Testis (tissue), 3 donors: Measurements from ENCODE around the gene SYNPO2L. TPM values are rescaled to one million over a fixed set of nuclear protein-coding genes. Genes with fewer than 3 reads are reported as not detected.

Experiments used
- DNase-seq: peaks from one replicate; pipeline ENCODE4 v3.0.0-alpha.2; 2019
- H3K27ac ChIP-seq, 2 donors: fragments of 200-600 bp; sonication (generic); one replicate each; pipeline ENCODE4 v1.5.1; 2019
- H3K27me3 ChIP-seq: fragments of 200-600 bp; sonication (generic); one replicate; pipeline ENCODE4 v1.5.1; 2019
- H3K36me3 ChIP-seq: fragments of 200-600 bp; sonication (generic); one replicate; pipeline ENCODE4 v1.5.1; 2017; ENCODE audit warnings: low read depth; ENCODE audit errors: missing control alignments
- H3K4me1 ChIP-seq: fragments of 200-600 bp; sonication (generic); one replicate; pipeline ENCODE4 v1.5.1; 2019
- H3K4me3 ChIP-seq, 2 donors: fragments of 200-600 bp; sonication (generic); one replicate each; pipeline ENCODE4 v1.5.1; 2017 to 2019
- H3K9me3 ChIP-seq: fragments of 200-600 bp; sonication (generic); one replicate; pipeline ENCODE4 v1.5.1; 2017
- CTCF ChIP-seq, 3 experiments: fragments of 450-650 bp in 2 of 3; fragments of 200-600 bp in 1 of 3; sonication (generic) in 1 of 3; IDR thresholded peaks; one replicate each; pipeline ENCODE4 v1.5.1; 2016 to 2019; ENCODE audit warnings: antibody characterized with exemption in 3 of 3, mild to moderate bottlenecking in 2 of 3, moderate library complexity in 1 of 3
- POLR2A ChIP-seq: fragments of 450-650 bp; IDR thresholded peaks from one replicate; pipeline ENCODE4 v1.6.1; 2017; ENCODE audit warnings: antibody characterized with exemption, mild to moderate bottlenecking, moderate library complexity
- WGBS, 2 donors: methylation state at CpG; one replicate each; pipeline ENCODE4 v1.1.5; 2018; 5-methylcytosine and 5-hydroxymethylcytosine counted together
- intact Hi-C: fragments of 100-400 bp; cut with DNase I; formaldehyde crosslinking; loops from one replicate; pipeline ENCODE4 v1.15.1; 2023; ENCODE audit warnings: low total_unique reads
- polyA plus RNA-seq: library from polyadenylated mRNA; stranded (reverse); fragments of 350-450 nt; fragmentation: Illumina TruSeq; extraction: RNeasy Lipid Tissue Mini Kit (QIAGEN cat#74804); gene quantifications from one replicate; pipeline ENCODE4 v1.2.3, GENCODE V29; 2014; ENCODE audit warnings: low read depth, low replicate concordance; ENCODE audit not compliant: insufficient read depth
- total RNA-seq, 2 donors: library from RNA; depleted of rRNA; stranded (reverse); fragments of >200 nt; gene quantifications; one replicate each; pipeline ENCODE4 v1.2.3, GENCODE V29; 2016

SYNPO2L gene
- total and polyA plus RNA-seq, 3 donors from 2014 or later = 0.31 to 2.3 (median 0.31) TPM

- TF ChIP-seq CTCF (IDR thresholded peaks at IDR 0.05) (no peak), POLR2A (no peak)
- Histone ChIP-seq H3K27ac (peak overlapping the region; percentile 14 to 15), H3K4me3 (peak overlapping the region; percentile 72 to 74), H3K9me3 (no peaks in the 10 kb centered on the region), H3K27me3 (no peaks in the 10 kb centered on the region), H3K36me3 (no peaks in the 10 kb centered on the region), H3K4me1 (peaks cover 12% of the 10 kb centered on the region)
- 10 to 13% methylated on average over 15 to 34 of the region's 35 CpGs for WGBS, 2 donors
- peak; percentile 30 for DNase-seq
- intact Hi-C loops = no loop called here
Observed at GRCh38 chr10:73647875-73648651, 7.8 kb downstream of the SYNPO2L start.

GRCh38 chr10:73647211-73647874, 8.5 kb downstream of the SYNPO2L start:
- no peaks in the 10 kb centered on the region for H3K27me3 ChIP-seq
- H3K4me3 ChIP-seq = peak overlapping the region; percentile 72 to 74
- H3K27ac ChIP-seq = peak overlapping the region; percentile 14 to 15
- H3K4me1 ChIP-seq = peaks cover 12% of the 10 kb centered on the region
- TF ChIP-seq CTCF (IDR thresholded peaks at IDR 0.05) (no peak), POLR2A (no peak)
- H3K36me3 ChIP-seq = no peaks in the 10 kb centered on the region
- no peaks in the 10 kb centered on the region for H3K9me3 ChIP-seq
- intact Hi-C loops = no loop called here
- WGBS, 2 donors = 6 to 24% methylated on average over 7 to 32 of the region's 32 CpGs
- peak; percentile 55 for DNase-seq

DNA sequence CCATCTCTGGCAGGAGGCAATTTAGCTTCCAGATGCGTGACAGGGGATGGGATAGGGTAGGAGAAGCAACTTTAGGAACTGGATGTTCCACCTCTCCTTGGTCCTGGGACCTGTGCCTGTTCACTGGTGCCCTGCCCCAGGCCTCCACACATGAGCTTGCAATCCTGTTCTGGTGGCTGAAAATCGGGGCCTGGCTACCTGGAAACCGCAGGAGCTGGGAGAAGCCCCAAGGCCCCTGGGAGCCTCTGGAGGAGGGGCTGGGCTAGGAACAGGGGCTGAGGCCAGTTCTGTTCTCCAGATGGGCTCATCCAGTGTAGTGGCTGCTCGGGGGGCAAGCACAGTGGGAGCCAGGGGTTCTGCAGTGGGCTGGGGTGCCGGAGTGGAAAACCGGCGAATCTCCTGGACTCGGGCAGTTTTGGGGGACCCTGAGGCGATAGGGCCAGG, 9.2 kb downstream of the SYNPO2L start:
- intact Hi-C loops = no loop called here

DNA sequence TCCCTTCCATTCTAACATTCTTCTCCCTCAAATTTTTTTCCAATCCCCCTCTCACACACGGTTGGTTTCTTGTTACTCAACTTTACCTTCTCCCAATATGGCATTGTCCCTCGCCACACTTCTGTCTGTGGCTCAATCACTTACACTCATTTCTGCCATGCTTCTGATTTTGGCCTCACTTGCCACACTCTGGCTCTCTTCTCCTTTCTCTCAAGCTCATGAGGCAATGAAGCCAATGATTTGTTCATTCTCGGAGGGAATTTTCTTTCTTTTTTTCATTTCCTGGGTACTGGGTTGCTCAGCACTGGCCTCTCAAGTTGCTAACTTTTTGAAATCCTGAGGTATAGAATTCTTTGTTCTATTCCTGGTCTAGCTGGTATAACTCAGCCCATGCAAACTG, 10.6 kb downstream of the SYNPO2L start:
- 81 to 89% methylated on average over 3 of the region's 3 CpGs for WGBS, 2 donors
- intact Hi-C loops = no loop called here
- no peaks in the 10 kb centered on the region for H3K36me3 ChIP-seq

More for the DNA sequence above, 9.2 kb downstream of the SYNPO2L start:
- no peak for DNase-seq
- Histone ChIP-seq H3K4me1 (peaks cover 12% of the 10 kb centered on the region), H3K4me3 (no peak overlapping the region), H3K27ac (no peak overlapping the region), H3K36me3 (no peaks in the 10 kb centered on the region), H3K27me3 (no peaks in the 10 kb centered on the region), H3K9me3 (no peaks in the 10 kb centered on the region)
- WGBS, 2 donors = 47 to 67% methylated on average over 8 to 9 of the region's 9 CpGs
- TF ChIP-seq CTCF (IDR thresholded peaks at IDR 0.05) = no peak
- no peak for TF ChIP-seq POLR2A

More for the DNA sequence above, 10.6 kb downstream of the SYNPO2L start:
- H3K9me3 ChIP-seq = no peaks in the 10 kb centered on the region
- H3K27ac ChIP-seq = no peak overlapping the region
- DNase-seq = no peak
- no peak overlapping the region for H3K4me3 ChIP-seq
- H3K4me1 ChIP-seq = peaks cover 12% of the 10 kb centered on the region
- H3K27me3 ChIP-seq = no peaks in the 10 kb centered on the region
- TF ChIP-seq POLR2A (no peak), CTCF (IDR thresholded peaks at IDR 0.05) (no peak)
